H54 (cell line): ENCODE results near the gene KCNIP2.

Experiments used
- DNase-seq: peaks from one replicate; pipeline ENCODE4 v3.0.0; 2011; ENCODE audit warnings: low spot score, mixed read lengths; ENCODE audit not compliant: insufficient read length
- FAIRE-seq: peaks from 3 replicates; lab custom pipeline; 2011; peaks lifted over from hg19 to GRCh38; lab: Jason Lieb, UNC
- POLR2A ChIP-seq: IDR thresholded peaks from 2 replicates; pipeline ENCODE4 v1.6.1; 2011; ENCODE audit warnings: low read depth, mild to moderate bottlenecking, low read length

The KCNIP2 gene

DNA sequence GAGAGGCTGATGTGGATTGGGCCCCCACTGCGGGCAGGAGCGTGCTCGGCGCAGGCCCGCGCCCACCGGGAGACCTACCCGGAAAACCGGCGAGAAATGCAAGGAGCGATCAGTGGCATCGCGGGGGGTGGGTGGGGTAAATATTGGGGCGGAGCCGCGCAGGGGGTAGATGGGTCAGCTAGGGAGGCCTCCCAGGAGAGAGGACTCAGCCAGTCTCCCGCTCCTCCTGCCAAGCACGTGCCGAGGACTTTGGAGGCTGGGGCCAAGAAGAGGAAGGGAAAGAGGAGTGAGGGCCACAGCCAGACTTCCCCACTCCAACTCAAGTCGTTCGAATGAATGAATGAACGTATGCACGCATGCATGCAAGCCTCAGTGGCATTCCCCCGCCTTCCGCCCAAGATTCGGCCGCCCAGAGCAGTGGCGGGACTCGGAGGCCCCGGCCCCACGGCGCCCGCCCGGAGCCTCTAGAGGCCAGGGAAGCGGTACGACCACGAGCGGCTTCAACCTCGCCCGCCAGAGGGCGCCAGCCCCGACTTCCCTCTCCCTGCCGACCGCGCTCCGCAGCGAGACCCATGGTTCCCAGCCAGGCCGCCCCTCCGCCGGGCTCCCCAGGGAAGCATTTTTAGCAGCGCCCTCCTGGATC lies 63.9 kb downstream of the KCNIP2 start:
- DNase-seq (no peak), FAIRE-seq (no peak)
- no peak for TF ChIP-seq POLR2A

DNA sequence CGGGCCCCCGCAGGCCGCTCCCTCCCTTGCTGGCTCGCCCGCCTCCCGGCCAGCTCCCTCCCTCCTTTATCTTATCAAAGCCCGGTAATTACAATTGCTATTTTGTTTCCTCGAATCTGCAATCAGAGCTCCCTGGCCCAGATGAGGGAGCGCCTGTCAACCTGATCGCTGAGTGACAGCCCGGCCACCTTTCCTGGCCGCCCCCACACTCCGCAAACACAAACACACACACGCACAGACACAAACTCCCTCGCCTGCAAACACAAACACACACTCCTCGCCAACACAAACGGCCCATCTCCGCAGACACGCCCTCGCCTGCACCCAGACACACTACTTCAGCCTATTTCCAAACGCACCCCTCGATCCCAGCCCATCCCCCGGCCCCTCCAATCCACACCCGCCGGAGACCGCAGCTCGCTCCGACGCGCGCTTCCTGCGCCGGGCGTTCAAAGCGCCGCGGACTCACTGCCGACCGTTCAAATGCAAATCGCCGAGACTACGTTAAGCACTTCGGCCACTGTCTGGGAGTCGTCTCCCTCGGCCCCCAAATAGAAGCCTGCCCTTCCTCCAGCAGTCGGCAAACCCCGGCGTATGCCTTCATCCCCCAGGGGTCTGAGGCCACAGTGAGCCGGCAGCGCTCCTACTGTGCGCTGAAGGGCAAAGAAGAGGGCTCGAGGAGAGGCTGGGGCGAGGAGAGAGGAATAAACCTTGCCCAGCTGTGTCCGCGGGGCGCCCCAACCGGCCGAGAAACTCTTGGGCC lies 64.6 kb downstream of the KCNIP2 start:
- DNase-seq (no peak), FAIRE-seq (no peak)
- TF ChIP-seq POLR2A = no peak

DNA sequence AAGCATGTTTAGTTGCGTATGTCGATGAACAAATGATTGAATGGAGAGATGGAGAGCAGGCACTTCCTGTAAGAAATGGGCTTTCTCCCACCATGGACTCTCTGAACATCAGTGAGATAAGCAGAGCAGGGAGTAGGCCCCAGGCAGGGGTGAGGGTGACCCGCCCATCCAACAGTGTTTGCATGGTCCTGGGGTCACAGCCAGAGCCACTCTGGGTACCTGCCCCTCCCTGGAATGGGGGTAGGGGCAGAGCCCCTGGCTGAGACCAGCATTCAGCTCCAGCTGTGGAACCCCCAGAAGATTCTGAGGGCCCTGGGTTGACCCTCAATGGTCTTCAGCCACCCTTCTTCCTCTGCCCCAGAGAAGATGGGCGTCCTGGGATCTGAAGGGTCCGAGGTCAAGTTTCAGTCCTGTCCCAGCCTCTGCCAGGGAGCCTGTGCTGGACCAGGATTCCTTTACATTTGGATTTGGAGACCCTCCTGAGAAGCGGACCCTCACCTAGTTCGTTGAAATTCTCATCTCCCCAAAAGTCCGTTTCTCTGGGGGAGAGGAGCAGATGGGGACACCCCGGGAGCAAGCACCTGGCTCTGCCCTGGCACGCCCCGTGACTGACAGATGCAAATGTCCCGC lies 65.3 kb downstream of the KCNIP2 start:
- FAIRE-seq (no peak), DNase-seq (no peak)

DNA sequence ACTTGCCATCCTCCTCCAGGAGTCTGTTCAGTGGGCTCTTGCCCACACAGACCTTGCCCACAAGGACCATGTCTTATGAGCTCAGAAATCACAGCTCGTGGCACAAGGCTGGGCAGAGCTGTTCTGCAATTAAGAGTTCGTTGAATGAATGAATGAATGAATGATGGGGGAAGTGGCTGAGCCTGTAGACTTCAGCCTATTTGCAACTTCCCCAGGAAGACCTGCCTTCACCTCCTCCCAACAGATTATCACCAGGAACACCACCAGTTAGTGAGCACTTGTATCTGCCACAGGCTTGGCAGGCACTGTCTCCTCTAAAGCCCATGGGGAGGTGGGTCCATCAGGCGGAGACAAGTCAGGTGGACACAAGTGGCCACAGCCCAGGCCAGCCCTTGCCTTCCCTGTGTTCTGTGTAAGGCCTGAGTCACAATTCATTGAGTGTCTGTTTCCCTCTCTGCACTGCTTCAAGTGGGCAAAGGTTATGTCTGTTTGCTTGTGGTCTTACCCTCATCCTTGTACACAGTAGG lies 65.9 kb downstream of the KCNIP2 start:
- no peak for TF ChIP-seq POLR2A
- DNase-seq (peak; percentile 60), FAIRE-seq (no peak)

More for the DNA sequence above, 65.3 kb downstream of the KCNIP2 start:
- TF ChIP-seq POLR2A = no peak

GRCh38 chr10:101776161-101776817 lies 67.3 kb downstream of the KCNIP2 start:
- TF ChIP-seq POLR2A = no peak
- DNase-seq = no peak
- no peak for FAIRE-seq
